Subcutaneous adipose tissue (tissue), 4 donors: Measurements from ENCODE around the gene TBRG4. TPM values are rescaled to one million over a fixed set of nuclear protein-coding genes. Genes with fewer than 3 reads are reported as not detected.

Experiments
- CTCF ChIP-seq: fragments of 450-650 bp; IDR thresholded peaks from one replicate; pipeline ENCODE4 v1.5.1; 2016; ENCODE audit warnings: low read depth, mild to moderate bottlenecking, control low read depth, antibody characterized with exemption, moderate library complexity
- total RNA-seq, 4 donors: library from RNA; depleted of rRNA; stranded (reverse); fragments of >200 nt; gene quantifications; one replicate each; pipeline ENCODE4 v1.1.0, GENCODE V29; 2016

TBRG4 gene
- total RNA-seq, 4 donors from 2014 or later: 33.1 to 47.5 (median 37.7) TPM

- no peak for TF ChIP-seq CTCF
Observed at GRCh38 chr7:45074528-45075354, 36.8 kb downstream of the TBRG4 start.

DNA sequence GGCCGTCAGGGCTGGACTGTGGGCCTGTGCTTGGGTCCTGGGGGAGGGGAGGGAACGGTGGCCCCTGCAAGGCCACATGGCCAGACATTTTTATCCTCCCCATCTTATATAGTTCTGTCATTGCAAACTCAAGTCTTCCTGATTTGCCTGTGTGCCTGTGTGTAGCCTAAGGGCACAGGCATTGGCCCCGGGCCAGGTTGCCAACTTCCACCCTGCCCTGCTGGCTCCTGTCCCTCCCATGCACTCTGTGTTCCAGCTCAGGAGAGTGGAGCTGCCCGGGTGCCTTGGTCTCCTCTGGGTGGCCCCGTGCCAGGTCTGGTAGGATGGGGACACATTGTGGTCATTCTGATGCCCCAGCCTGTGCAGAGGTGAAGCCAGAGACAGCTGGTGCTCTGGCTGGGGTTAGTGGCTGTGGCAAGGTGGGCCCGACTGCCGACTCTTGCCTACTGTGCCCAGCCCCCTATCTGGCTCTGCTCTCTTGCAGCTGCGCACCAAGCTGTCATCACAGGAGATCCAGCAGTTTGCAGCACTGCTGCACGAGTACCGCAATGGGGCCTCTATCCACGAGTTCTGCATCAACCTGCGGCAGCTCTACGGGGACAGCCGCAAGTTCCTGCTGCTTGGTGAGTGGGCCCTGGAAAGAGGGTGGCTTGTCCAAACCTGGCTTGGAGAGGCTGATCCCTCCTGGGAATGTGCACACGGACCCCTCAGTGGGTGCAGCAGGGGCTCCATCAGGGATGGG, 37.5 kb downstream of the TBRG4 start:
- TF ChIP-seq CTCF: no peak

DNA sequence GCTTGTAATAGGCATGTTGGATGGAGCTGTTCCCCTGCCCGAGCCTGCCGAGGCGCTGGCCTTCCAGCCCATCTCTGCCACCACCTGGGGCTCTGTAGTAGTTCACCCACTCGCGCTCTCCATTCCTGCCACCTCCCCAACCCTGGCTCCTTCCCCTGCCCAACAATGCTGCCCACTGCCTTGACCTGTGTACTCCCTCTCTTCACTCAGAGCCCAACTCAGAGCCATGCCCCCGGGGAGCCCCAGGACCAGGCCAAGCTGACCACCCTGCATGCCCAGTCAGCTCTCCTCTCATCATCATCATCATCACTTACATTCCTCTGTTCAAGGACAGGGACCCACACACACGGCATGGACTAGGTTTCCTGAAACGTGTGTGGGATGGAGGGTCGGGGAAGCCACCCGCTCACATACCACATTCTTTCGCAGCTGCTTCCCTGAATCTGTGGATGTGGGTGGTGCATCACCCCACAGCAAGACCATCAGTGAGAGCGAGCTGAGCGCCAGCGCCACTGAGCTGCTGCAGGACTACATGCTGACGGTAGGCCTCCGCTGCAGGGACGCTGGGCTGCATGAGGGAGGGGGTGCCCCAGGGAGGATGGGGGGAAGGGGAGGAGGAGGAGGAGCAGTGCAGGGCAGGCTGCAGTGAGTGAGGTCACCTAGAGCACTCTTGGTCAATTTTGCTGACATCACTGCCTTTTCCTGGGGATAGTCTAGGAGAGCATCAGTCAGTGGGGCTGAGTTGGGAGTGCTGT, 38.3 kb downstream of the TBRG4 start:
- no peak for TF ChIP-seq CTCF

DNA sequence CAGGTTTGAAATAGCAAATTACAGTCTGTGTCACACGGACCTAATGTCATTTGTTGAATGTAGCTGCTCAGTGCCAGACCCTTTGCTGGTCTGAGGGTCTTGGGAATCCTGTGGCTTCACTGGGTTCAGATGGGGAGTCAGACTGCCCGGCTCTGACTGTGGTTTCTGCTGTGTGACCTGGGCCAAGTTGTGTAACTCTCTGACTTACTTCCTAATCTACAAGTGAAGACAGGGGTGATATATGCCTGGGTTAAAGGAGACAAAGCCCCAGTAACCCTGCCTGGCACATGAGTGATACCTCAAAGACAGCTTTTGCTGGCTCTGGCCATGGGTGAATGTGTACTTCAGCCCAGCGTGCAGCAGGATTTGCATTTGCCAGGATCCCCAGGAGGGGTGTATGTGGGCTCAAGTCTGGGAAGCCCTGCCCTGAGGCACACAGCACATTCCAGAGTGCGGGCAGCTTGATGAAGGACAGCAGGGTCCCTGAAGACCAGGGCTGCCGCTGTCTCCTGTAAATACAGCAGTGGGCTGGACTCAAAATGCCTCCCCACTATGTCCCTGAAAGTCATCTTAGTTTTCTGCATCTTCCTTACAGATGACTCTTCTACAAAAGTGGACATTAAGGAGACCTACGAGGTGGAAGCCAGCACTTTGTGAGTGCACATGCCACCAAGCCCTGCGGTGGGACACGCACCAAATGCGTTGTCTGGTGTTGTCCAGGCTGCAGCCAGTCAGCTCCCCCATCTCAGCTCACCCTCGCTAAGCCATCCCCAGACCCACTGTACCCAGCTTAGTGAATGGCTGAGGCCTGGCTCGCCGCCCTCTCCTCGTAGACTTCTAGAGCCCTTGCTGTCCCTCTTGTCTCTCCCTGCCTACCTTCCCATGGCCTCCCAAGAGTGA, 39.1 kb downstream of the TBRG4 start:
- no peak for TF ChIP-seq CTCF

- no peak for TF ChIP-seq CTCF
Observed at GRCh38 chr7:45071528-45071927, 40.0 kb downstream of the TBRG4 start.

- TF ChIP-seq CTCF: no peak
Observed at GRCh38 chr7:45070254-45070642, 41.2 kb downstream of the TBRG4 start.
